Fibroblast of gingiva (primary cell): ENCODE results near the gene BMP8B.

Experiments used
- DNase-seq: peaks from one replicate; pipeline ENCODE4 v3.0.0-alpha.2; 2011; ENCODE audit warnings: low read depth

BMP8B gene

DNA sequence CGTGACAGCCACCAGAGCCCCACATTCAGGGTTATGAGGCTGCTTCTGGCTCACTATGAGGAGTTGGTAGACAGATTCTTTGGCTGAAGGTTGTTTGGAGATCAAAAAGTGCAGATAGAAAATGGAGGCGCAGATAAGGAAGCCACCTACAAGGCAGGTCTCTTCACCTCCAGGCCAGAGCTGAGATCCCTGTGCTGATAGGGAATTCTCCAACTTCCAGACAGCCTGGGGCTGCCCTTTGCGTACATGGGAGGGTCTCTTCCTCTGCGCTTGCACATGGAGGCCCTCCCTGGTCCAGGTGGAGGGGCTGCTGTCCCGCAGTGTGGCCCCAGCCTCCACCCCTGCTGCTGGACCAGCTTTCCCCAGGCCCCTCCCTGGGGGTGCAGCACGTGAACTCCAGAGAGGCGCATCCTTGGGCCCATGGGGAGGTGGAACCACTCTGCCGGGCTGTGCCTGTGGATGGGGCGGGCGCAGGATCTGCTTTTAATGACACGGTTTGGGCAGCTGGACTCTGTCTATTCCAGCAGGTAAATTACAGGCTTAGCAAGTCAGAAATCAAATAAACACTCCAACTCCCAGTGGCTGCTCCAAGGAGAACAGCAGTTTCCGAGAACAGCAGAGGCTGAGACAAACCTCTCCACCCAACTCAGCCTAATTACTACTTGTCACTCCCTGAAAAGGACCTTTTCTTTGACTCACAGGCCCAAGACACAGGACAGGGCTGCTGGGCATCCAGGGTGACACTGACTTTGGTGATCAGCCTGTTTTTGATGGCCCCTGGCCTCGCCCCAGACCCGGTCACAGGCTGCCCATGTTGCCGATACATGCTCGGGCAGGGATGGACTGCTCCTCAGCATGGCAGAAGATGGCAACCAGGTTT is 29.9 kb downstream of the BMP8B start:
- no peak for DNase-seq

DNA sequence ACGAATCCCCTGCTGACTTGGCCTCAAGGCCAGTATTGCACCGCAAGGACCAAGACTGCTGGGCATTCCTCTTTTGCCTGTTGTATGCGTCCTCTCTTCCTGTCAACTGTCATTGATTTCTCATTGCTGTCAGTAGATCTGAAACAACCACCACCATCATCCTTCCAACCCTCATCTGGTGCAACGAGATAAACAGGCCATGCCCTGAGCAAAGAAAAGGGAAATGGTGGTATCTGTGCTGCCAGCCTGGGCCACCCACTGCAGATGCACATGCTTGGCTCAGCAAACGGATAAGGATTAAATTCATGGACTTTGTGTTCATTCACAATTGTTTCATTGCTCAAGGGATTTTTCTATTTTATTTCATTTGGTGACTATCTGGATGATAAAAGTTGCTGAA is 31.2 kb downstream of the BMP8B start:
- no peak for DNase-seq

DNA sequence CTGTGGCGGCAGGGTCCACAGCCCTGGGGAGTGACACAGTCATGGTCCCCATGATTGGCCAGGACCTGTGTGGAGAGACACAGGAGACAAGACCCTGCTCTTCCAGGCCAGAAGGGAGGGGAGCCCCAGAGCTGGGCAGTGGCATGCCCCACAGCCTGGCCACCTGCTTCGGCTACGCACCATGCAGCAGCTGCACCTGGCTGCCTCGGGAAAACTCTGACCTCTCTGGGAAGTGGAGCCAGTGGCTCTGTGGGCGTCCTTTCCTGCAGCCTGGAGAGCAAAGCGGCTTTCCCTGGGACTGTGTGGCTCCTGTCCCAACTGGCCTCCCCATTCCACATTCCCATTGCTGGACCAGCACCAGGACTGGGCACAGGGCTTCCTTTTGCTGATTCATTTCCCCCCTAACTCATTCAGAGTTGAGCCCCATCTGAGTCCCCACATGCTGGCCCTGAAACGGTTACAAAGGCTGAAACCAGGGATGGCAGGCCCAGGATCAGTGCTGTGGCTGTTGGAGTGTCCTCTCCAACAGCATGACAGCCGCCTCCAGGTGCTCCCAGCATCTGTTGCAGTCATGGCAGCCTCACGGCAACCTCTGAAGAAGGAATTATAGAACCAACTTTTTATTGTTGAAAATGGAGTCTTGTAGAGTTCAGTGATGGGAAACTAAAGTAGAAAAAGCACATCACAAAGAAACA is 32.6 kb downstream of the BMP8B start:
- DNase-seq: no peak

DNA sequence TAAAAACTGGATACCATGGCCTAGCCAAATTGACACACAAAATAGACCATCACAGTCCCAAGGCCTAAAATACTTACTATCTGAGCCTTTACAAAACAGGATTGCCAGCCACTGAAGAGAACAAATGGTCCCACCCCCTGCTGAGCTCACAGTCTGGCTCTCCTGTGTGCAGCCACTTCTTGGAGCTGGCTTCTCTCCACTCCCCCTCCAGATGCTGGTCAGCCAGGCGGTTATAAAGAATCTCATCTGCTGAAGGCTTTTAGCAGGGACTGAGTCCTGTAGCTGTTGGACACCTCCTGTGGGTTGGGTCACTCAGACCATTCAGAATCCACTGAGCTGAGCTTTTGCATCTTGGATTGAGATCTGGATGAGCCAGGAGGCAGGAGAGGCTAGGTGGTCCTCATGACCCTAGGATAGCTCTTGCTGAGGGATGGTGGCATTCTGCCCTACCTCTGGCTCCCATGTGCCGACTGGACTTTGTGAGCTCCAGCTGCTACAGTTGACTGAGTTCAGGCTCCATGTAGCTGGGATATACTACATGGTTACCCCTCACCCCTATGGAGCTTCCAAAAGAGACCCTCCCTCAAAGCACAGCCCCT is 33.7 kb downstream of the BMP8B start:
- no peak for DNase-seq

DNA sequence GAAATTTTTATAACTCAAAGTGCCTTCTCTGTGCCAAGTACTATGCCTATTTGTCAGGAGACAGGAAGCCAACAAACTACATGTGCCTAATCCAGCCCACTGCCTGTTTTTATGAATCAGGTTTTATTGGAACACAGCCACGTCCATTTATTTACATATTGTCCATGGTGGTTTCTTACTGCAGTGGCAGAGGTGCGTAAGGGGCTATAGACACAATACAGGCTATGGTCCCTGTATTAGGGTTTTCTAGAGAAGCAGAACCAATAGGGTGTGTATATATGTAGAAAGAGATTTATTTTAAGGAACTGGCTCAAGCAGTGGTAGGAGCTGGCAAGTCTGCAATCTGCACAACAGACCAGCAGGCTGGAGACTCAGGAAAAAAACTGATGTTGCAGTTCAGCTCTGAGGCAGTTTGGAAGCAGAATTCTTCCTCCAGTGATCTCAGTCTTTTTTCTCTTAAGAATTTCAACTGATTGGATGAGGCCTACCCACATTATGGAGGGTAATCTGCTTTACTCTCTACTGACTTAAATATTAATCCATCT is 34.6 kb downstream of the BMP8B start:
- no peak for DNase-seq

DNA sequence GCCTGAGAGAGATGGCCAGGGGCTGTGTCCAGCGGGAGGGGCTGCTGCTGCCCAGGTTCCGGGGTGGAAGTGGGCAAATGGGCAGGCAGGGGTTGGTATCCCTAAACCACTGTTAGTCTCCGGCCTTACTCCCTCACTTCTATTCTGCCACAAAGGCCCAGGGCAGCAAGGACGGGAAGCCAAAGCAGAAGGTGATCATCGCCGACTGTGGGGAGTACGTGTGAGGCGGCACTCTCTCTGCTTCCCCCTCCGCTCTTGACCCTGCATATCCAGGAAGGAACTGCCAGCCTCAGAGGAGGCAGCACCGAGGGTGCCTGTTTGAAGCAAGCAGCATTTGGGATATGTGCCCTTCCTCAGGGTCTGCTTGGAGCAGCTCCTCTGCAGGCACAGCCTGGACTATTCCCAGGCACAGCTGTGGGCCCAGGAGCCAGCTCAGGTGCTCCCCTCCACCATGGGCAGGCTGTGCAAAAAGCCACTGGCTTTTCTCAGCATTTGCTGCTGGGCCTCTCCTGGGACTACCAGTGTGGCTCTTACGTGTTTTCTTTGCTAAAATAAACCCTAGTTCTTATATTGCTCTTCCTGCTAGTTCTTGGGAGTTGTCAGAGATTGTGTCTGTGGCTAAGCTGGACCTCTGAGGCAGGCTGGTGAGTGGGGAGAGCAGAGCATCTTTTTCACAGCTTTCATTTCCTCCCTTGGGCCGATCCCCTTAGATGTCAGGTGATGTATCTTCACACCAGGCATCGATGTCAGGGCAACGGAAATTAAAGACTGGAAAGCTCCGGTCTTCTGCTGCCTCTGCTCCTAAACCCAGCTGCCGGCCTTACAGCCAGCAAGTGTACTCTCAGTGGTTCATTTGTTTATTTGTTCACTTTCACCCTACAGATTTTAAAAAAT is 35.3 kb downstream of the BMP8B start:
- no peak for DNase-seq

DNA sequence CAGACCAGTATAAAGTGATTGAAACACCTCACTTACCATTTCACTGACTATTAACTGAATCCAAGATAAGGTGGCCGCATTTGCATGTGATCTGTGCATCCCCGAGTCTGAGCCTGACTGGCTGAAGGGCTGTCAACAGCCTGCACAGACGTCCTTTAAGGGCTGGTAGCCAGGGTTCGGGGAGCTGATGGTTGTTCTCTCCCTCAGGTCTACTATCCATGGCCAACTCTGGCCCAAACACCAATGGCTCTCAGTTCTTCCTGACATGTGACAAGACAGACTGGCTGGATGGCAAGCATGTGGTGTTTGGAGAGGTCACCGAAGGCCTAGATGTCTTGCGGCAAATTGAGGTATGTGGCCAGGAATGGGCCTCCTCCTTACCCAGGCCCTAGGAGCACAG is 36.0 kb downstream of the BMP8B start:
- no peak for DNase-seq

DNA sequence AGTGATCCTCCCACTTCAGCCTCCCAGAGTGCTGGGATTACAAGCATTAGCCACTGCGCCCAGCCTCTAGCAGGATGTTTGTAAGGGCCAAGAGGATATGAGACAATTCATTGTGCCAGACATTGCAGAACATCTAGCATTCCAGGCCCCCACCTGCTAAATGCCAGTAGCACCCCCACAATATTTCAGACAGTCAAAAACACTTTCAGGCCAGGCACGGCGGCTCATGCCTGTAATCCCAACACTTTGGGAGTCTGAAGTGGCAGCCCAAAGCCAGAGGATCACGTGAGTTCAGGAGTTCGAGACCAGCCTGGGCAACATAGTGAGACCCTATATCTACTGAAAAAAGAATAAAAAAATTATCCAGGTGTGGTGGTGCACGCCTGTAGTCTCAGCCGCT is 37.1 kb downstream of the BMP8B start:
- DNase-seq: no peak

DNA sequence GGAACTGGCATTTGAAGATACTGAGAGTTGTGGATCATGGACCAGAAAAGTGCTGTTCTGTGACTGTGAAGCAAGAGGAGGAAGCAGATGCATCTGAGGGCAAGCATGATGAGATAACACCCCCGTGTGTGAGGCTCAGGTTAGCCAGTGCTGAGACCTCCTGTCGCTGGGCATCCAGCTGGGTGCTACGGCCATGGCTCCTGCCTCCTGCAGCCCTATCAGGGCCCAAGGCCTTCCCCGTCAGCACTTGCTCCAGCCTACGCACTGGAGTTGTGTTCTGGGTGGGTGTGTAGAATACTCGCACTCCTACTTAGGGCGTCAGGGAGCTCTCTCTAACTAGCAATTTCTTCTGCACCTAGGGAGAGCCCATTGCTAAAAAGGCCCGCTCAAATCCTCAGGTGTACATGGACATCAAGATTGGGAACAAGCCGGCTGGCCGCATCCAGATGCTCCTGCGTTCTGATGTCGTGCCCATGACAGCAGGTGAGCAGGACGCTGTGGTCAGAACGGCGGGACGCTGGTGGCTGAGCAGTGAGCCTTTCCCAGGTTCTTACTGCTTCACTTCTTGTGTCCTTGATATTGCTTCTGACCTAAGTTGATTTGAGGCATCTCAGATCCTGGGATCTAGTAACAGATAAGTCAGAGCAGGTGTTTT is 43.5 kb downstream of the BMP8B start:
- no peak for DNase-seq

DNA sequence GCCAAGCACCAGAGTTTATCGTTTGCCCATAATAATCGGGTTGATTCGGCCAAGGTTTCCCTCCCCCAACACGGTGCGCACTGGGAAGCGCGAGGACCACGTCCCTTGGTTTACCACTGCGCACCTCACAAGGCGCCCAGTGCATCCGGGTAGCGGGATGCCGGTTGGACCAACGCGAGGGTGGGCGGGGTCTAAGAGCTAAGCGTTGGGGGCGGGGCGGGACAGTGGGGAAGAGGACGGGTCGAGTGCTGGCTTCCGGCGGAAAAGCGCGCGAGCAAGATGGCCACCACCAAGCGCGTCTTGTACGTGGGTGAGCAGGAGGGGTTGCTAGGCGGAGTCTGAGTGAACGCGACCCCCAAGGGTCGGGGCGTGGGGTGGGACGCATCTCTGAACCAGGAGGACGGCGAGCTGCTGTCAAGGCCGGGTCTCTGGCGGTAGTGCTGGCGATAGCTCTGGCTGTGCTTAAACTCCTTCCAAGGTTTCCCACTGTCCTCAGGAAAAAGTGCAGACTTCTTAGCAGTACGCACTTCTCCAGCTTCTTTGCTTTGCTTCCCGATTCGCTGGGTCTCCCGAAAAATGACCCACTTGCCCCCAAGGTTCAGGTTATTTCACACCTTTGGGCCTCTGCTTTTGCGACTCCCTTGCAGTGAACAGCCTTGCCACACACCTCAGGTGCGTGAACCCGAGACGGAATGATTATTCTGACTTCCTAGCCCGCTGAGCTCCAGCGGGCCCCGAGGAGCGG is 49.9 kb downstream of the BMP8B start, which contains the start of gene PPIE:
Gene PPIE, plus strand, starts transcription at position 261 of the 745 bp plus-strand sequence. Its CDS starts 19 bp downstream, at position 280.
- peak; percentile 84 for DNase-seq

DNA sequence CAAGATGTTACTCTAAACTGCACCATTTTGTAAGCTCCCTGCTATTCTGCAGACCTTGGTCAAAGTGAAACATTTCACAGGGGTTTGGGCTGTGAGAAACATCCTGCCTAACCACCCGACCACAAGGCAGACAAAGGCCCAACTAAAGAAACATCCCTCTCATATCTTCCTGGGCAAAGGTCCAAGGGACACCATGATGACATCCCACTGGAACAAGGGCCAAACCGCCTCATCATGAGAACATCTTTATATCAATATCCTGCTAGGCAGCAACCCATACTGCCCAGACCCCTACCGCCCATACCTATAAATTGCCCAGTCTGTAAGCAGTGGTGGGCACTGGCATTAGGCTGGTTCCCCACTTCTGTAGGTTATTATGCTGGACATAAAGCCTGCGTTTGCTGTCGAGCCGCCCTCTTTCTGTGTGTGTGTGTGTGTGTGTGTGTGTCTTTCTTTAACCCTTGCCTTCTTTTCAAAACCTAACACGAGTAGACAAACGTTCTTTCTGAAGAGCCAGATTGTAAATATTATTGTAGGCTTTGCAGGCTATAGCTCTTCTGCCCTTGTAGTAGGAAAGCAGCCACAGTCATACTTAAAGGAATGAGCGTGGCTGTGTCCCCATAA is 51.0 kb downstream of the BMP8B start:
- DNase-seq: no peak

DNA sequence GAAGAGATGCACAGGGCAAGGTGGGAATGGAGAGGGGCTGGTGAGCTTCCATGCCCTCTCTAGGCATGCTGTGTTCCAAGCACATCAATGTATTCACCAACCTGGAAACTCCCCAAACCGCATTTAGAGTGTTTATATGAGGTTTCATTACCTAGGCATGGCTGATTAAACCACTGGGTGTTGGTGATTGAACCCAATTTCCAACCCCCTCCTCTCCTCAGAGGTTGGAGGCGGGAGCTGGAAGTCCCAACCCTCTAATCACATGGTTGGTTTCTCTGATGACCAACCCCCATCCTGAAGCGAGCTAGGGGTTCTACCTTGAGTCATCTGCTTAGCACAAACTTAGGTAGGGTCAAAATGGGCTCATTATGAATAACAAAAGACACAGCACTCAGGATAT is 52.9 kb downstream of the BMP8B start:
- no peak for DNase-seq

DNA sequence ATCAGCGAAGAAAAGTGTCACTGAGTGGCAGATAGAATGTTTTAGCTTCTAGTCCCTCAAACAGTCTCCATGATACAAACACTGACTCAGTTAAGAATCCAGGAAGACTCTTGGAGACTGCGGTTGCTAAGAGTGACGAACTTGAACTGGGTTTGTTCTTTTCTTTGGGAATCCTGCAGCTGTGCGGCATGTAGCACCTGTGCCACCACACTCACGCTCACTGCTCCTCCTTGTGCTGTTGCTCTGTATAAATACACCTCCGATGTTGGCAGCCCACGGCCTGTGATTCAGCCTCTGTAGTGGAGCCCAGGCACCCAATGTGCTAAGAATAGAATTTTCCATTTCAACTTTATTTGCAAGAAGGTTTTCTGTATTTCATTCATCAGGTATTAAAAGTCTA is 55.5 kb downstream of the BMP8B start:
- DNase-seq: no peak

DNA sequence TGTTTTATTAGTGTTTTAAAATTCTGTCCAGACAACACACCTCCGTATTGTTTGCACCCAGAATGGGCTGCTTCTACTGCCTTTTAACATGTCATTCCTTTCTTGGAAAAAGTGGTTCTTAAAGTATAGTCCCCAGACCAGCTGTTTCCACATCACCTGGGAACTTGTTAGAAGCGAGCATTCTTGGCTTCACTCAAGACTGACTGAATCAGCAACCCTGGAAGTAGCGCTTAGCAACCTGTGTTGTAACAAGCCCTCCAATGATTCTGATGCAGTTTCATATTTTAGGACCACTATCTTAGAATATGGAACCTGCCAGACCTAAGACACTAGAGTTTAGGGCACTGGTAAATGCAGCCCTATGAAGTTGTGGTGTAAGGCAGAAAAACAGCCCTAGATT is 55.9 kb downstream of the BMP8B start:
- no peak for DNase-seq

DNA sequence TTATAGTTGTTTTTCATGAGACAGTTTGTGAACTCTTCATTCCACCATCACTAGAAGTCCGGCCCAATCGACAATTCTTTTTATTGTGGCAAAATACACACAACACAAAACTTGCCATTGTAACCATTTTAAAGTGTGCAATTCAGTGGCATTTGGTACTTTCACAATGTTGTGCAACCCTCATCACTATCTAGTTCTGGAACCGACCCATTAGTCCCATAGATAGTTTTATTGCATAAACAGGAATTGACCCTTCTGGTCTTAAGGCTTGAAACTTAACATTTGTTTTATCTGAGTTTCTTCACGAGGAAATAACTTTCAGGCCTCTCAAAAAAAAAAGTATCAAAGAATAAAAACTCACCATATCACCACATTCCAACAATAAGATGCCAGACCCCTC is 58.8 kb downstream of the BMP8B start:
- no peak for DNase-seq

DNA sequence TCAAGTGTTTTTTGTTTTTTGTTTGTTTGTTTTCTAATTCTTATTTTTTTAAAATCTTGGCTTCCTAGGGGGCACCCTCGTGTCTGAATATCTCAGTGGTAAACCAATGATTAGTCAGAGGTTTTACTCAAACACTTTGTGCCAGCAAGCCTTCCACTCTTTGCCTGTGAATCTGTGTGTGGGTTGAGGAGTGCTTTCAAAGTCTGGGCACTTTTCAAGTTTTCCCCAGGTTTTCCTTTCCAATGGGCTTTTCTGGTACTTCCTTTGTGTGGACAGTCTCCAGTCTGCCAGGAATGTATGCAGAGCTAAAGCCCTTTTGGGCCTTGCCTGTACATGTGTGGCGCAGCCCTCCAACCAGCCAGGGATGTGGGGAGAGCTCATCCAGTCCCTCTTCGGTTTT is 59.6 kb downstream of the BMP8B start:
- DNase-seq: no peak

DNA sequence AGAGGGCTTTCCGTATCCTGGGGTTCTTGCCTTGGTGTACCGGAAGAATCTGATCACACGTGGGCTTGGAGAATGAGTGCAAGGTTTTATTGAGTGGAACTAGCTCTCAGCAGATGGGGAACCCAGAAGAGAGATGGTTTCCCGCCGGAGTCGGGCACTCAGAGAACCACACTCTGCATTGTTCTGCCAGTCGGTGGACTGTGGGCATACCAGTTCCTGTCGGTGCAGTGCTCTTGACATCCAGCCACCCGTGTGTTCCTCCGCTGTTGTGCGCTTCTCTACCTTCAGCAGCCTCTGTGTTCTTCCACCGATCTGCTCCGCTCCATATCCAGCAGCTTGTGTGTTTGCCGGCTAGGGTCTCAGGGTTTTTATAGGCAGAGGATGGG is 60.7 kb downstream of the BMP8B start:
- DNase-seq: no peak

DNA sequence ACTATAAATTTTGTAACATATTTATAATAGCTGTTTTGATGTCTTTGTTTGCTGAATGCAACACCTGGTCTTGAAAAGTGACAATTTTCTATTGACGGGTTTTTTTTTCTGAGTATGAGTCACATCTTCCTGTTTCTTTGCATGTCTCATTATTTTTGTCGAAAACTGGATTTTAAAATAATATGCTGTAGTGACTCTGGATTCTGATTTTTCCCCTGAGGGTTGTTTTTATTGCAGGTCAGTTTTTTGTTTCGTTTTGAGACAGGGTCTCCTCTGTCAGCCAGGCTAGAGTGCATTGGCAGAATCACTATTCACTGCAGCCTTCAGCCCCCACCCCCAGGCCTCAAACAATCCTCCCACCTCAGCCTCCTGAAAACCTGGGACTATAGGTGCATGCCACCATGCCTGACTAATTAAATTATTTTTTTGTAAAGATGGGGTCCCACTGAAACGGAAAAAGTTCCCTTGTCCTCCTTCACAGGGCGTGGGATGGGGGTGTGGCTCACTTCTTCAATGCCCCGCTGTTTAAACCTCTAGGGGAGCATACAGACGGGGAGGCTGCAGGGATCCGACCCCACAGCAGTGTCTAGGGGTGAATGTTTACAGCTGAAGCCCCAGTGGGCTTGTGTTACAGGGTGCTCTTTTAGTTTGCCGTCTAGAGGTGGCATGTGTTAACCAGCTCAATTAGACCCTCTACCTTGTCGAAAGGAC is 61.3 kb downstream of the BMP8B start:
- DNase-seq: no peak

DNA sequence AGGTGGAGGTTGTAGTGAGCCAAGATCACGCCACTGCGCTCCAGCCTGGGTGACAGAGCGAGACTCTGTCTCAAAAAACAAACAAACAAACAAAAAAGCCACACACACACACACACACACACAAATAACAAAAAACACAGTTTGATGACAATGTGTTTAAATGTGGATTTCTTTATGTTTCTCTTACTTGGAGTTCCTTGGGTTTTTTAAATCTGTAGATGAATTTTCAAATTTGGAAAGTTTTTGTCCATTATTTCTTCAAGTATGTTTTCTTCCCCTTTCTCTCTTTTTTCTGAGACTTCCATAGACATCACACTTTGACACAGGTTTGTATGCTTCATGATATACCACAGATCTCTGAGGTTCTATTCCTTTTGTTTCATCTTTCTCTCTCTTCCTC is 62.1 kb downstream of the BMP8B start:
- DNase-seq: no peak
